ENCODE data around the gene AATK.

Gene AATK

DNA sequence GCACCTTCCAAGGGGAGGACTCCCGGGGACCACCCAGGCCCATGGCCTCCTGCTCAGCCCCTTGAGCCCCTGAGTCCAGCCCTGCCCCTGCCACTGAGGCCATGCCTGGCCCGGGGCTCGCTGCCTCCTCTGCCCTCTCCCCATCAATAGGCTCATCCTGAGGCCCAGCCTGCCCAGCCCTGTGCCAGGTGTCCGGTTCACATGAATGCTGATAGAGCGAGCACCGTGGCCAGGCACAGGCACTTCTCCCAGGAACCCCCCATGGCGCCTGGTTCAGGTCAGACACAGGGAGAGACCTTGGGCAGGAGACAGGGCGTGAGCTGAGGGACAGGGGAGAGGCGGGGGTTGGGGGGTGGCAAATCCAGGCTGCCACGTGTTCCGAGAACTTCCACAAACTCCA, 3.5 kb downstream of the AATK start:
- Histone ChIP-seq H3K4me3 (ENCODE audit: low read length) (no peak overlapping the region), H3K27me3 (ENCODE audit: control insufficient read depth, low read length) (no peaks in the 10 kb centered on the region), H3F3A (ENCODE audit: control insufficient read depth, insufficient read depth) (no peaks in the 10 kb centered on the region), H3K4me1 (ENCODE audit: control insufficient read depth, low read length) (no peaks in the 10 kb centered on the region), H3K9me3 (ENCODE audit: control insufficient read depth, insufficient read depth, low read length) (no peaks in the 10 kb centered on the region), H3K9me2 (replicated peaks; ENCODE audit: control insufficient read depth, low read length) (no peaks in the 10 kb centered on the region), H3K4me2 (ENCODE audit: low read length) (no peak overlapping the region), H3K79me2 (ENCODE audit: control insufficient read depth, low read length) (no peaks in the 10 kb centered on the region), H3K36me3 (ENCODE audit: control insufficient read depth, low read length) (no peaks in the 10 kb centered on the region), H4K20me1 (ENCODE audit: control insufficient read depth, insufficient read depth, low read depth, low read length) (no peaks in the 10 kb centered on the region), H3K27ac (ENCODE audit: low read depth, low read length) (no peak overlapping the region)
- TF ChIP-seq, protein P1, sequence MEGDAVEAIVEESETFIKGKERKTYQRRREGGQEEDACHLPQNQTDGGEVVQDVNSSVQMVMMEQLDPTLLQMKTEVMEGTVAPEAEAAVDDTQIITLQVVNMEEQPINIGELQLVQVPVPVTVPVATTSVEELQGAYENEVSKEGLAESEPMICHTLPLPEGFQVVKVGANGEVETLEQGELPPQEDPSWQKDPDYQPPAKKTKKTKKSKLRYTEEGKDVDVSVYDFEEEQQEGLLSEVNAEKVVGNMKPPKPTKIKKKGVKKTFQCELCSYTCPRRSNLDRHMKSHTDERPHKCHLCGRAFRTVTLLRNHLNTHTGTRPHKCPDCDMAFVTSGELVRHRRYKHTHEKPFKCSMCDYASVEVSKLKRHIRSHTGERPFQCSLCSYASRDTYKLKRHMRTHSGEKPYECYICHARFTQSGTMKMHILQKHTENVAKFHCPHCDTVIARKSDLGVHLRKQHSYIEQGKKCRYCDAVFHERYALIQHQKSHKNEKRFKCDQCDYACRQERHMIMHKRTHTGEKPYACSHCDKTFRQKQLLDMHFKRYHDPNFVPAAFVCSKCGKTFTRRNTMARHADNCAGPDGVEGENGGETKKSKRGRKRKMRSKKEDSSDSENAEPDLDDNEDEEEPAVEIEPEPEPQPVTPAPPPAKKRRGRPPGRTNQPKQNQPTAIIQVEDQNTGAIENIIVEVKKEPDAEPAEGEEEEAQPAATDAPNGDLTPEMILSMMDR (IDR thresholded peaks at IDR 0.05; ENCODE audit: low read depth, low read length, poor library complexity, severe bottlenecking): no peak

DNA sequence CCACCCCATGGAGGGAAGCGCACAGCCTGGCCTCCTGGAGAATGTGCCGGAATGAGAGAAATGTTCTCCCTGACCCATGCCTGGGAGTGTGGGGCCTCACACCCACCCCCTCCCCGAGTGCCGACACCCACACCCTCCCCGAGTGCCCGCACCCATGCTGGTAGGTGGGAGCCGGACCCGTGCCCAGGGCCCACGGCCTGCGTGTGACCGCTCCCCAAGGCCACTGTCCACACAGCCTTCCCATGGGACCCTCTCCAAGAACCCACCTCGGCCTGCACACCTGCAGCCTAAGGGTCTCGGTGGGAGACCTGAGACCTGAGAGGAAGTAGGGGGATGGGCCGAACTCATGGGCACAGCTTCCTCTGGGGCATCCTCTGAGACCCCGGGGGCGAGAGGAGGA, 4.0 kb downstream of the AATK start:
- H3K4me2 ChIP-seq (ENCODE audit: low read length): no peak overlapping the region
- H3K27ac ChIP-seq (ENCODE audit: low read depth, low read length): no peak overlapping the region
- H3K79me2 ChIP-seq (ENCODE audit: control insufficient read depth, low read length): no peaks in the 10 kb centered on the region
- H3K9me3 ChIP-seq (ENCODE audit: control insufficient read depth, insufficient read depth, low read length): no peaks in the 10 kb centered on the region
- H3K27me3 ChIP-seq (ENCODE audit: control insufficient read depth, low read length): no peaks in the 10 kb centered on the region
- no peak for TF ChIP-seq EZH2phosphoT487 (IDR thresholded peaks at IDR 0.05; ENCODE audit: borderline replicate concordance, low read length)
- TF ChIP-seq, protein P1 (IDR thresholded peaks at IDR 0.05; ENCODE audit: low read depth, low read length, poor library complexity, severe bottlenecking): no peak
- H4K20me1 ChIP-seq (ENCODE audit: control insufficient read depth, insufficient read depth, low read depth, low read length): no peaks in the 10 kb centered on the region
- H3K4me3 ChIP-seq (ENCODE audit: low read length): no peak overlapping the region
- H3F3A ChIP-seq (ENCODE audit: control insufficient read depth, insufficient read depth): no peaks in the 10 kb centered on the region
- no peaks in the 10 kb centered on the region for H3K4me1 ChIP-seq (ENCODE audit: control insufficient read depth, low read length)
- H3K9me2 ChIP-seq (replicated peaks; ENCODE audit: control insufficient read depth, low read length): no peaks in the 10 kb centered on the region
- H3K36me3 ChIP-seq (ENCODE audit: control insufficient read depth, low read length): no peaks in the 10 kb centered on the region

DNA sequence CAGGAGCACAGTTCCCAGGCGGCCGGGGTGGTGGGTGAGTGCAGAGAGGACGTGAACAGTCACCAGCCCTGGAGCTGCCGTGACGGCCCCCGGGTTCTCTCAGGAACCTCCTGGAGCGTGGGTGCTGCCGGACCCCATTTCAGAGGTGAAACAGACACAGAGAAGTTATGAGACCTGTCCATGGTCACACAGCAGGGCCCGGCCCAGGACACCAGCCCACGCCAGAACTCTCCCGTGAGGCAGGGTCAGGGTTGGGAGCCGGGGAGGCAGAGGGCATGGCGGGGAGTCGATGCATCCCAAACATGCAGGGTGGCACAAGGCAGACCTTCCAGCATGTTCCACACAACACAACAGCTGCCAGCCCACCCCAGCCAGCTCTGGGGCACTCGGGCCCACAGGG, 4.5 kb downstream of the AATK start:
- Histone ChIP-seq H3K4me1 (ENCODE audit: control insufficient read depth, low read length) (no peaks in the 10 kb centered on the region), H3K36me3 (ENCODE audit: control insufficient read depth, low read length) (no peaks in the 10 kb centered on the region), H3K4me2 (ENCODE audit: low read length) (no peak overlapping the region), H3K9me2 (replicated peaks; ENCODE audit: control insufficient read depth, low read length) (no peaks in the 10 kb centered on the region), H3K4me3 (ENCODE audit: low read length) (no peak overlapping the region), H3K9me3 (ENCODE audit: control insufficient read depth, insufficient read depth, low read length) (no peaks in the 10 kb centered on the region), H3F3A (ENCODE audit: control insufficient read depth, insufficient read depth) (no peaks in the 10 kb centered on the region), H3K79me2 (ENCODE audit: control insufficient read depth, low read length) (no peaks in the 10 kb centered on the region), H4K20me1 (ENCODE audit: control insufficient read depth, insufficient read depth, low read depth, low read length) (no peaks in the 10 kb centered on the region), H3K27me3 (ENCODE audit: control insufficient read depth, low read length) (no peaks in the 10 kb centered on the region), H3K27ac (ENCODE audit: low read depth, low read length) (no peak overlapping the region)
- no peak for TF ChIP-seq EZH2phosphoT487 (IDR thresholded peaks at IDR 0.05; ENCODE audit: borderline replicate concordance, low read length)
- TF ChIP-seq, protein P1 (IDR thresholded peaks at IDR 0.05; ENCODE audit: low read depth, low read length, poor library complexity, severe bottlenecking): no peak
